ENCODE data around the gene NSD2.
"Not testable (repeated sequence)": the region's sequence is repeated elsewhere in the genome, so short reads cannot be mapped to it uniquely, and the experiment has no call there.

NSD2 gene

DNA sequence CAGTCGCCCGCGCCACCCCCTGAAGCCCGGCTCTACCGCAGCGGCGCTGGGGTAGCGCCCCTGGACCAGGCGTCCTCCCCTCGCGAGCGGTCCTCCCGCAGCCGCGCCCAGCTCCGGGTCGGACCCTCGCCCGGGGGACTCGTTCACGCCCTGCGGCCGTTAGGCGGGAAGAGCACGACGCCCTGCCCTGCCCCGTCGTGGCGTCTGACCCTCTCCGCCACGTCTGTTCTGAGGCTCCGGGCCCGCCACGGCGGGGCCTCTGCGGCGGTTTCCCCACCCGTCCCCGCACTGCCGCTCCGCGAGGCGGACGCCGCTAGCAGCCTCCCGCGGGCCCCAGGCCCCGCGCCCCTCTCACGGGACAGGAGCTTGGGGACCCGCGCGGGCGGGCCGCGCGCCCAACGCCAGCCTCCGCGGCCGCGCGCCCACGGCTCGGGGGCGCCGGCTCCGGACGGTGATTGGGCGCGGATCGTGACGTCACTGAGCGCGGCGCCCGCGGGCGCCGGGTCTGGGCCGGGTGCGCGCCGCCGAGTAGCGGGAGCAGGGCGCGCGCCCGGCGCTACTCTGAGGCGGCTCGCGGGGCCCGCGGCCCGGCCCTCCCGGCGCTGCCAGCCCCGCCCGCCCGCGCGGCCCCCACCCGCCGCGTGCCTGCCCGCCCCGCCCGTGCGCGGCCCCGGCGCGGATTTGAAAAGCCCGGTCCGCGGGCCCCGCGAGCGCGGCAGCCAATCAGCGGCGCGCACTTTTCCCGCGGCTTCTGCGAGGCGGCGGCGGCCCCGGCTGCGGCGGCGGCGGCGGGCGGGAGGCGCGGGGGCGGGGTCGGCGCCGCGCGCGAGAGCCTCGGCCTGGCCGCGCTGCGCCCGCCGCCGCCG, at the start of gene NSD2:
Gene NSD2, plus strand, starts transcription at position 816 of the 866 bp plus-strand sequence. CDS start 29,262 bp downstream, outside the sequence.
- DNase-seq (ENCODE audit: low read depth): peak; percentile 73

DNA sequence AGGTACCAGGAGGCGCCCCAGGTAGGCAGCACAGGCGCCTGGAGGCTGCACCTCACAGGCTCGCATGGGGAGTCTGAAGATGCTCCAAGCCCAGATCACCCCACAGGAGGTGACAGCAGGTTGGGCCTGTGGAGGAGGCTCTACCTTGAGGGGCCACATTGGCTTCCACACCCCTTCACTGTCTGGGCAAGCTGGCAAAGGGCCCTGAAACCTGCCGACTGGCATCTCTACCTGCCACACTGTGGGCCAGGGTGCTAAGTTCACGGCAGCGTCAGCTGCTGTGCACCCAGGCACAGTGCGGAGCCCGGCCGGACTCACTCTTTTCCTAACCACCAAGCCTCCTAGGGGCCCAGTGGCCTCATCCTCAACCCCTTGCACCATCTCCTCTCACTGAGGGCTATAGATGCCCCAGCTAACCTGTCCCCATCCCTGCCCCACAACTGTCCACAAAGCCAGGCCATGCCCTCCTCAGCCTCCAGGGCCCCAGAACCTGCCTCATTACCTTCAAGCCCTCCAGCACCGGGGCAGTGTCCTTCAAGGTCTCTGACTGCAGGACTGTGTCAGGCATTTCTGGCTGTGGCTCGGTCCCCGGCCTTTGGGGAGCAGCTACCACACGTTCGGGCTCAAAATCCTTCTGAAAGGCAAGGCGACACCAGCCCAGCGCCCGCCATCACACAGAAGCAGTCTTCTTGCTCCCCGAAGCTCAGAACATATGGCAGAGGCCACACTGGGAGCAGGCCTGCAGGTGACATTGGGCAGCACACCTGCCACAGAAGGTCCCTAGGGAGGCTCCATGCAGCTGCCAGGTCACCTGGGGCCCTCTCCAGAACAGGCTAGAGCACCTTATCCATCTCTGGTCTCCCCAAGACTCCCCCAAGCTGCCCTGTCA, 49.3 kb upstream of the NSD2 start:
- DNase-seq (ENCODE audit: low read depth): no peak

DNA sequence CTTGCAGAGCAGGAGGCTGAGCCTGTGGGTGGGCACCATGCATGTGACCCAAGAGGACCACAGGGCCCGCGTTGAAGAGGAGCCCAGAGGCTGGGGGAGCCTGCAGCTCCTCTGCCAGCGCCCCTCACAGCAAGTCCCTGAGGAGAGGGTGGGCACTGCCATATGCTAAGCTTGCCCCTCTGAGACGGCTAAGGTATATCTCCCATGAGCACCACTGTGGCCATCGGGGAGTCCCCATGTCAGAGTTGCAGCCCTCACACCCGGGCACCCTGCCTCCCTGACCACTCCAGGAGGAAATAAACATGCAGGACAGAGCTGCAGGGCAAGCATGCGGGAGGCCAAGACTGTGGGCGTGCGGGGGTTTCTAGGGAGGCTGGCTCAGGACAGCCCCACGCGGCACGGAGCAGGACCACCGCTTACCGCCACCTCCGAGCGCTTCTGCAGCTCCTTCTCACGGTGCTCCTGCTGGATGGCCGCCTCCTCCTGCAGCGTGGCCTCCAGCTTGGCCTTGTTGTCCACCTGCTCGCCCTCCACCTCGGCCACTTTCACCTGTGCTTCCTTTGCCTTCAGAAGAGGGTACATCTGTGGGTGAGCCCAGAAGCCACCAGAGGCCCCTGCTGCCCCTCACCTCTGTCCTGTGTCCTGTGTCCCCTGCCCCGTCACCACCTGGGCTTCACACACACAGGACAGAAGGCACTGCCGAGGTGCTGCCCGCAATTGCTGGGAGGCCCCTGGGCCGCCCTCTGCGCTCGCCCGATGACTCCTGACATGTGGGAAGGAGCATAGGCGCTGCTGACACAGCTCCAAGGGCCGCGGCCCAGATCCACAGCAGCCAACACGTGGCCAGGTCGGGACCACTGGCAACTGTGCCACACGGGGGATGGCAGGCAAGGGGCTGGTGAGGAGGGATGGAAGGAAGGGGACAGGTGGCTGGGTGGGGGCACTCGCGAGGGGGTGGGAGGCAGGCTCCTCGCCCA, 48.3 kb upstream of the NSD2 start:
- DNase-seq (ENCODE audit: low read depth): no peak

DNA sequence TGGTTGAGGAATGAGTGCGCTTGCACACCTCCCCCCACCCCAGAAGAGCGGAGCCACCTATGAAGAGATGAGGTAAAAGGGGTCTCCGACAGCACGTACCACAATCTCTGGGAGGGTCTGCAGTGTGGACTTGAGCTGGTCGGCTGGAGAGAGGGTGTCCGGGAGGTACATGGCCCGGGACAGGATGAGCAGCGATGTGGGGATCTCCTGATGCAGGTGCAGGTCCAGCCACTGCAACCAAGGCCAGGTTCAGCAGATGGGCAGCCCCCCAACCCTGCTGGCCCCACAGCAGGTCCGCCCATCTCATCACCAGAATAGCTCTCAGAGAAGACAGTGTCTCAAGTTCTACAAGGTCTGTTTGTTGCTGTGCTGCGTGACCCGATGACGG, 47.7 kb upstream of the NSD2 start:
- no peak for DNase-seq (ENCODE audit: low read depth)

DNA sequence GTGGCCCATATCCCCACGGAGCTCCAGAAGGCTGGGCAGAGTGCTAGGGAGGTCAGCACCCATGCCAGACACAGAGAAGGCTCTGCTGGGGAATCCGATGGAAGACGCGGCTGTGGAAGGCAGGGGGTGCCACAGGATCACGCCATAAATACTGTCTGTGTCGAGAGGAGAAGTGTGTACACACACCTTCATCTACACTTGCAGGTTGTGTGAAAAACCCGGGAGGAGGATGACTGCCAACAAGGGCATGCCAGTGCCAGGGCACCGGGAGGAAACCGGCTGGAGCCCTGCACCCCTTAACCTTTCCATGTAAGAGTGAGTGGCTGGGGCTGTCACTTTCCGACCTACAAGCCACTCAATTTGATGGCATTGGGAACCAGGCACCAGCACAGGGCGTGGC, 46.4 kb upstream of the NSD2 start:
- DNase-seq (ENCODE audit: low read depth): no peak

DNA sequence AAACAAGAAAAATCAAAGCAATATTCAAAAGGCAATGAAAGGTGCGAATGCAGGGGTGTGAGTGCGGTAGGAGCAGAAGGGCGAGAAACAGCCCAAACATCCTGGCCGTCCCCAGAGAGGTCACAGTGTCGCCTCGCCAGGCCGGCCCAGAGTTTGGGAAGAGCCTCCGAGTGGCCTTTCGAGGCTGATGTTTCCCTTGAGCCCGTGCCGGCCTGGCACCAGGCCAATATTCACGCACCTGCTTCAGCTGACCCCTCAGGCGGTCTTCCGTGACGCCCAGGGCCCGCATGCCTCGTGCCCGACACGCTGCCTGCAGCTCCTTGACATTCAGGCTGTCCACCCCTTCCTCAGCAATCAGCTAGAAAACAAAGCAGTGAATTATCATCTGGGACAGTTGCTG, 45.9 kb upstream of the NSD2 start:
- no peak for DNase-seq (ENCODE audit: low read depth)

DNA sequence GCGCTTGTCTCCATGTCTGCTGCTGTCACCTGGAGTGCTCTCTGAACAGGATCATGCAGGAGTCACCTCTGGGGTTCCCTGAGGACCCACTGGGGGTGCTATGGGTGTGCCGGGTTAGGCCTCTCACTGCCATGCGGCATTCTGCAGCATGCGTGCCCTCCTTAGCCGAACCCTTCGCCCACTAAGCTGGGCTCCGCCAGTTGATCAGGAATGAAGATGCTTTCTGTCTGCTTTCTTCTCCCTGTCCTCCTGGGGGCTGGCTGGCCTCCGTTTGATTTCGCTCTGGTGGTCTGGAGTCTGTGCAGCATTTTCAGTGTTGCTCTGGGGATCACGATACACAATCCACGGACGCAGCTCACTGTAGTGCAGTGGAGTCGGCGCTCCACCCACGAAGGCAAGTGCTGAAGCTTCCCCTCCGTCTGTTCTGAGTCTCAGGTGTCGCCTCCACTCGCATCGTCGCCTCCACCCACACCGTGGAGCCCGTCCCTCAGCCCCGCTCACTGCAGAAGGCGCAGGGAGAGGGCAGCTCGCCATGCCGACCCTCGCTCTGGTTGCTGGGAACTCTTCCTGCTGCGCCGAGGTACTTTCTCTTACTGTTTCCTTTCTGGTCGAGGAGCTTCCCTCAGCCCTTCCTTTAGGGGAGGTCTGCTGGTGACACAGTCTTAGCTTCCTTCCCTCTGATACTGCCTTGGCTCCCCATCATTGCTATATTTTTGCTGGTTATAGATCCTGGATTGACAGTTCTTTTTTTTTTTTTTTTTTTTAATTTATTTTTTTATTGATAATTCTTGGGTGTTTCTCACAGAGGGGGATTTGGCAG, 44.5 kb upstream of the NSD2 start:
- no peak for DNase-seq (ENCODE audit: low read depth)

DNA sequence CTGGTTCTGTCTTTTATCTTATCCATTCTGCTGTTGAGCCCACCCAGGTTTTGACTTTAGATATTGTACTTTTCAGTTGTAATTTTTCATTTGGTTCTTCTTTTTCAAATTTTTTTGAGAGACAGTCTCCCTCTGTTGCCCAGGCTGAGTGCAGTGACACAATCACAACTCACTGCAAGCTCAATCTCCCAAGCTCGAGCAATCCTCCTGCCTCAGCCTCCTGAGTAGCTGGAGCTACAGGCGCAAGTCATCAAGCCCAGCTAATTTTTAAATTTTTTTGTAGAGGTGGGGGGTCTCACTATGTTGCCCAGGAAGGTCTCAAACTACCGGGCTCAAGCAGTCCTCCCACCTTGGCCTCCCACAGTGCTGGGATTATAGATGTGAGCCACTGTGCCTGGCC, 41.0 kb upstream of the NSD2 start:
- DNase-seq (ENCODE audit: low read depth): no peak

DNA sequence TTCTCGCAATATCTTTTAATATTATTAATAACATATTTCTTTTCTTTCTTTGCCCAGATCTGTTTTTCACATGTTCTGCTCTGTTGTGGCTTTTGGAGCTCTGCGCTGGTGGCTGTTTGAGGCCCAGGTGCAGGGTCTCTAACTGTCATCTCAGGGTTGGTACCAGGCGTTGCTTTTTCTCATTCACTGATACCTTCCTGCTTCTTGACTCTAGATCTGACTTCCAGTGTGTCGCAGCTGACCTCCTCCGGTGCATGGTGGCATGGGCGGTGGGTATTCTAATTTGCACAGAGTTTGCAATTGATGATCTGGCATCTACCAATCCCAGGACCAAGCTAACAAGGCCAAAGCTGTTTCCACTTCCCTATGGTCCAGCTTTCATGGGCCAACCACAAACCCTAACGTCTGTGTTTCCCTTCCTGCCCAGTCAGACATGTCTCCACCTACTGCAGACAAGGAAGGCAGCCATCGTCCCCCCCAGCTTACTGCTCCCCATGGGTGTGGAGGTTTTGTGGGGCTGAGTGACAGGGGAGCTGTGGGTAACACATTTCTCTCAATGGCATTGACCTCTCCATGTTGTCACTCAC, 40.5 kb upstream of the NSD2 start:
- DNase-seq (ENCODE audit: low read depth): no peak

DNA sequence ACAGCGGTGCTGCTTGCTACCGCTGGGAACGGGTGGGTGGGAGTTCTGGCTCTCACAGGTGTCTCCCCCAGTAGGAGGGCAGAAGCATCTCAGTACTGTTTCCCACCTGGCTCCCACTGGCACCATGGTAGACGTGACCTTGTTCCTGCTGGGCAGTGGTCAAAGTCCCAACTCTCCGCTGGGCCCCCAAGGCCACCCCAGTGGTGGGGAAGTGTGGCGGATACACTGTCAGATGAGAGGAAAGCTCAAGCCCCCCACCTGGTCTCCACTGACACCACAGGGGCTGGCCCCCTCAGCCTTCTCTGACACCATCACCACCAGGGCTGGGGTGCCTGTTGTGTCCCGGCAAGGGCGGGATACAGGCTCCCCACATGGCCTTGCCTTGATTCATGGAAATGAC, 39.9 kb upstream of the NSD2 start:
- DNase-seq (ENCODE audit: low read depth): no peak

DNA sequence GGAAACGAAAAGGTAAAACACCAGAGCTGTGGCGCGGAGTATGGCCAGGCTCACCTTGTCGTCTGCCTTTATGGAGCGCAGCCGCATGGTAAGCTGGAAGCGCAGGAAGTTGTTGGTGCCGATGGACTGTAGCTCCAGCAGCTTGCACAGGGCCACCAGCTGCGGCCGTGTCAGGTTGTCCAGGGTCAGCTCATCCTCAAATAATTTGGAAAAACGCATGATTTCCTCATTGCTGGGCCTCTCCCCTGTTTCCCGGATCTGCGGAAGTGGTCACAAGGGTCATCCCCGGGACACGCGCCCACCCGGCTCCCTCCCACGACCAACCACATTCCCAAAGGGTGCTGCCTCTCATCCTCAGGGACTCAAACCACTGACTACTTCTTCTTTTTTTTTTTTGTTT, 38.5 kb upstream of the NSD2 start:
- DNase-seq (ENCODE audit: low read depth): no peak

DNA sequence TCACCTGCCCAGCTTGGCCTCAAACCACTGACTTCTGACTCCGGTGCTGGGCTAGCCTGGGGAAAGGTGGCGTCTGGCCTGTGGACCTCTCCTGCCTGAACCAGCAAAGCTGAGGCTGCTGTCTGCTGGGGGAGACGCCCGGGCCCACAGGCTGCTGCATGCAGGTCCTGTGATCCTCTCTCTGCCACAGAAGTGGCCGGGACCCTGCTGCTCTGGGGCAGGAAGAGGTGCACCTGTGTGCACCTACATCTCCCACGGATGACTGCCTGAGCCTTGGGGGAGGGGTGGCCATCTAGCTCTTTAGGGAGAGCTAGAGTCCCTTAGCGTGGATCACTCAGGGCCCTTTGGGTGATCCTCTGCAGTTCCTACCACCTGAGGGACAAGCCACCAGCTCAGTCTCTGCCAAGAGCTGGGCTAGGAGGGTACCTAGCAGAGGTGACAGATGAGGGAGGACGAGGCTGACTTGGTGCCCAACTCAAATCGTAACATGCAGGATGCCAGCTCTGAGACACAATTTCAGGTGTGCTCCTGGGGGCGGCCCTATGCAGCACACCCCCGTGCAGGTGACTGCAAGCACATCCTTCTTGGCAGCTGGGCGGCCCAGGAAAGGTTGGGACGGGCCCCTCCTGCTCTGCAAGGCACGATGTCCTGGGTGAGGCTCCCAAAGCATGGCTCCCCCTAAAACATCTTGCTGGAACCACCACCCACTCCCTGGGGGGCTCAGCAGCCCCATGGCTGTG, 37.7 kb upstream of the NSD2 start:
- no peak for DNase-seq (ENCODE audit: low read depth)

DNA sequence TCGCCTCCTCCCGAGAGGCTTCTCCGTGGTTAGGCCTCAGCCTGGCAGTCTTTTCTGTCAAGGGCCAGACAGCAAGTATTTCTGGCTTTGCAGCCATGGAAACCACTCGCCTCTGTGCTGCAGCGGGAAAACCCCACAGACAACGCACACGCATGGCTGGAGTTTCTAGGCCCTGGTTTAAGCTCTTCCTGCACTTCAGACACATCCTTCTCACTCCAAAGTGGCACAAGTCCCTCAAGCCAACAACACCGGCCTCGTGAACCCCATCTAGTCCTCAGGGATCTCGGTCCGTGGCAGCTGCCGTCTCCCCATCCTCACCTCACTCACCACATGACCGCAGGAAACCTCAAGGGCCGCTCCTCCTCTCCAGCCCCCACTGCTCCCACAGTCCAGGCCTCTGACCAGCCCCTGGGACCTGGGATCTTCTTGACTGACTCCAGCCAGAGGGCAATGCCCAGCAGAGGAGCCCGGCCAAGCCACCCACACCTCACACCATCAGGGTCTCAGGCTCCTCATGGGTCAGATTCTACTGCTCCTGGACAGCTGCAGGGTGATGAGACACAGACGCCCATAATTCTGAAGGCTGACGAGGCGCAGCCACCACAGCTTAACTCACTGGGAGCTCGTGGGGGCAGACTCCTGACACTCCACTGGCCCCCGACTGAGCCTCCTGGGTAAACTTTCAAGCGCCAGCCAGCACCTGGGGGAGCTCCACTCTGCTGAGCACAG, 37.0 kb upstream of the NSD2 start:
- no peak for DNase-seq (ENCODE audit: low read depth)

DNA sequence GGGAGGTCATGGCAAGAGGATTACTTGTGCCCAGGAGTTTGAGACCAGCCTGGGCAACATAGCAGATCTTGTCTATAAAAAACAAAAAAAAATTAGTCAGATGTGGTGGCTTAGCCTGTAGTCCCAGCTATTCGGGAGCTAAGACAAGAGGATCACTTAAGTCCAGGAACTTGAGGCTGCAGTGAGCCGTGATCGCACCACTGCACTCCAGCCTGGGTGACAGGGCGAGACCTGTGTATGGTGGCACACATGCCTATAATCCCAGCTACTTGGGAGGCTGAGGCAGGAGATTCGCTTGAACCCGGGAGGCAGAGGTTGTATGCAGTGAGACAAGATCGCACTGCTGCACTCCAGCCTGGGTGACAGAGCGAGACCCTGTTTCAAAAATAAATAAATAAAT, 35.4 kb upstream of the NSD2 start:
- not testable (repeated sequence) for DNase-seq (ENCODE audit: low read depth)

DNA sequence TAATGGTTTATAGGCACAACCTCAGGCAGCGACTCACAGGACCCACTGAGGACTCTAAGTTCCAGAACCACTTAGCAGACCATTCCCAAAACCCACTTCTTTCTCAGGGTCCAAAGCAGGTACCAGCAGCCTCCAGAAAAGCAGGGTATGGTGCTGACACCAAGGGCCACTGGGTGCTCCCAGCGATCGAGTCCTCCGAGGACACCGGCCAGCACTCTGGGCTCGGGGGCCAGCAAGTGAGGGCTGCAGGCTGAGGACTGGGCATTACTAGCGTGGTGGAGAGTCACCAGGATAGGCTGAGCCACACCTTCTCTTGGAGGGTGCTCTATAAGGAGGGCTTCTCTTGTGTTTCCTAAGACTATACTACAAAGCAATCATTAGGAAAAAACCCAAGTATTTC, 34.5 kb upstream of the NSD2 start:
- DNase-seq (ENCODE audit: low read depth): no peak

DNA sequence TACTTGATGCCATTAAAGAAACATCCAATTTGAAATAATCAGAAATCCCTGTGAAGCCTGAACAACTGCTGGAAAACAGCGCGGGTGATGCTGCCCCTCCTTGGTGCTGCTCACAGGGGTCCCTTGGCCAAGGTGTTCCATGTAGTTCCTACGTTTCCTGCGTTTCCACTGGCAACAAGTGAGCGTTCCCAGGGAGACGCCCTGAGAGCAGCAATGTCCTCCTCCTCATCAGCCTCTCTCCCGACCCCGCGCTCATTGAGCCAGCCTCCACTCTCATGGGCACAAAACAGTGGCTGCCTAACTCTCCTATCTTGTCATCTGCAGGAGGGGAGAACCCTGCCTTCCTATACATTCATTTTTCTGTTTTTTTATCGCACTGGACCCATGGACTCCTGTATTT, 34.1 kb upstream of the NSD2 start:
- DNase-seq (ENCODE audit: low read depth): no peak

DNA sequence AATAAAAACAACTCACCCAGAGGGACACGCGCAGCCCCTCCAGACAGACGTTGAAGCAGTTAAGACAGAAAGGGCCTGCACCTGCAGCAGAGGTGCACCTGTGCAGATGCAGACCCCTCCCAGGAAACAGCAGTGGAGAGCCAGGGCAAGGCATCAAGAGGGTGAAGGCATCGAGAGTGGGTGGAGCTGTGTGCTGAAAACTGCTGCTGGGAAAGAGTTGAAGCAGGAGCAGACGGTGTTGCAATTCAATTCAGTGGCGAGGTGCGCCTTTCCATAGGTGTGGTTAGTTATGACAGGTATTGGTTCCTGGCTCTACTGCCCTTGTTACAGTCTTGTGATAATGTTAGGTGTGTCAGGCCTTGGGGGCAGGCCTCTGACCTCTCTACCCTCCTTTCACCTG, 31.9 kb upstream of the NSD2 start:
- no peak for DNase-seq (ENCODE audit: low read depth)

DNA sequence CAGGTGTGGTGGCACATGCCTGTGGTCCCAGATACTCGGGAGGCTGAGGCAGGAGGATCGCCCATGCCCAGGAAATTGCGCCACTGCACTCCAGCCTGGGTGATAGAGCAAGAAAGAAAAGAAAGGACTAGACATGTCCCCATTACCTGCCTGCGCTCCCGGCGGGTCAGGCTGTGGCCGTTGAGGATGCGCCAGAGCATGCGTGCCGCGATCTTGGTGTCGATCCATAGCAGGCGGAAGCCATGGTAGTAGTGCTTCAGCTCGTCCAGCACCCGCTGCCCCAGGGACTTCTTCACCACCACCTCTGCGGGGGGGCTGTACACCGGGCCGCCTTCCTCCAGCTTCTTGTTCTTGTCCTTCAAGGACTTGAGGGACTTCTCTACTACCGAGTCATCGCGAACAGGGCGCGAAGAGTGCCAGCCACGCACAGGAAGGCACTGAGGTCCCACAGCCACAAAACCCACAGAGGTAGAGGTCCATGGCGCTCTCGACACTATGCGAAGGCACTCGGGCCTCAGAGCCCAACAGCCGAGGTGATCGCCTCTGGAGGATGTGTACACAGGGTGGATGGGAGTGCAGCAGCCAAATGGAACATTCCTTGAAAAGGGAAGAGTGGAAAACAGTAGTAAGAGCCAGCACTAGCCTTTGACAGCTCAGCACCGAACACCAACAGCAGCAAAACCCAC, 29.8 kb upstream of the NSD2 start:
- DNase-seq (ENCODE audit: low read depth): no peak

DNA sequence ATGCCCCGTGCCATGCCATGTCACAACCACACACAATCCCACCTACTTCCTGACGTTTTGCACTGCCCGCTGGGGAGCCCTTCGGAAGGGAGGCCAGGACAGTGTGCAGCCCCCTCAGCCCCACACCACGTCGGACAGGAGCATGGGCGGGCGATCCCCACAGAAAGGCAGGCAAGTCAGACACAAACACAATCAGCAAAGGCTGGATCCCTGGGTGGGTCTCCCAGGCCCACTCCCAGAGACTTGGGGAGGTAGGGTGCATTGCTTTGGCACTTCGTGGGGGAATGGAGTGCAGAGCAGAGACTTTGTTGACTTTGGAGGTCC, 29.3 kb upstream of the NSD2 start:
- no peak for DNase-seq (ENCODE audit: low read depth)

Data from activated gamma-delta T cell treated with anti-CD3 and anti-CD28 coated beads, Interleukin-2, amount 50 U/mL, for 16 hours (primary cell).